Activated naive CD4-positive, alpha-beta T cell treated with anti-CD3 and anti-CD28 coated beads, Interleukin-2, amount 10 ng/mL, durations not matched to agents 5 hours and 36 hours (primary cell): ENCODE measurements around the gene PRKACG. TPM values are rescaled to one million over a fixed set of nuclear protein-coding genes. Genes with fewer than 3 reads are reported as not detected.

Source experiments
- total RNA-seq, 2 experiments: library from RNA; stranded (reverse); gene quantifications; one replicate each; pipeline ENCODE4 v1.2.3, GENCODE V29; 2021

The PRKACG gene
- total RNA-seq, result not detected

GRCh38 chr9:69014013-69014412 is at the start of gene PRKACG:
Gene PRKACG (minus strand): TSS chr9:69014113. CDS start chr9:69014092, 21 bp downstream.

GRCh38 chr9:69035438-69036308 is 21.8 kb upstream of the PRKACG start, which contains the start of gene FXN:
Gene FXN (plus strand): TSS chr9:69035752. CDS start chr9:69035783, 31 bp downstream.

Other genes starting within 250 kb of the PRKACG start
- gene FXN, start 21.6 kb upstream of the PRKACG start, total RNA-seq, result 10 to 100 TPM; 23.3 to 25.5 TPM
- 10 to 100 TPM; 20.7 to 24.5 TPM for gene TJP2, start 160.2 kb upstream of the PRKACG start, total RNA-seq